Breast epithelium (tissue), 3 donors: ENCODE measurements around the gene CHRNE.

ENCODE experiments used
- CTCF ChIP-seq, 3 donors: fragments of 450-650 bp; IDR thresholded peaks; one replicate each; pipeline ENCODE4 v1.5.1; 2016 to 2017; ENCODE audit warnings: antibody characterized with exemption in 3 of 3, mild to moderate bottlenecking in 3 of 3, moderate library complexity in 3 of 3
- POLR2A ChIP-seq: fragments of 450-650 bp; IDR thresholded peaks from one replicate; pipeline ENCODE4 v1.6.1; 2016; ENCODE audit warnings: antibody characterized with exemption, mild to moderate bottlenecking, moderate library complexity
- POLR2AphosphoS5 ChIP-seq, 3 donors: sonication (generic); formaldehyde crosslinking; IDR thresholded peaks; one replicate each; pipeline ENCODE4 v1.6.1; 2017; ENCODE audit warnings: antibody characterized with exemption in 3 of 3

- TF ChIP-seq POLR2A (no peak), POLR2AphosphoS5 (IDR thresholded peaks at IDR 0.05) (no peak), CTCF (IDR thresholded peaks at IDR 0.05) (no peak)
Measured at GRCh38 chr17:4938688-4939545, 36.0 kb upstream of the CHRNE start.
